Raji (cell line): ENCODE measurements around the gene VEZF1.

ENCODE experiments used
- POLR2A ChIP-seq: IDR thresholded peaks from 2 replicates; pipeline ENCODE4 v1.6.1; 2011; ENCODE audit warnings: low read depth, low read length, control low read depth; ENCODE audit not compliant: insufficient read depth

VEZF1 gene

GRCh38 chr17:57987581-57988300, at the start of gene VEZF1:
Gene VEZF1, minus strand, starts transcription at chr17:57988254. Its CDS starts 143 bp downstream, at chr17:57988111.
- no peak for TF ChIP-seq POLR2A

- TF ChIP-seq POLR2A = no peak
These were observed 44.8 kb upstream of the VEZF1 start for GRCh38 chr17:58032691-58033415.

- no peak for TF ChIP-seq POLR2A
These were observed 40.5 kb upstream of the VEZF1 start for GRCh38 chr17:58028578-58028977.

- no peak for TF ChIP-seq POLR2A
These were observed 32.3 kb upstream of the VEZF1 start for GRCh38 chr17:58020401-58020800.

GRCh38 chr17:58019521-58019920, 31.5 kb upstream of the VEZF1 start:
- no peak for TF ChIP-seq POLR2A

- TF ChIP-seq POLR2A = no peak
These were observed 31.0 kb upstream of the VEZF1 start for GRCh38 chr17:58019039-58019438.

GRCh38 chr17:58010067-58010799, 22.2 kb upstream of the VEZF1 start:
- no peak for TF ChIP-seq POLR2A

- peak; percentile 73 for TF ChIP-seq POLR2A
These were observed 20.0 kb upstream of the VEZF1 start for GRCh38 chr17:58007781-58008706.

GRCh38 chr17:58006924-58007780, 19.1 kb upstream of the VEZF1 start, which contains the start of gene SRSF1:
Gene SRSF1, minus strand, starts transcription at chr17:58007246. Its CDS starts 109 bp downstream, at chr17:58007137.
- TF ChIP-seq POLR2A = peak; percentile 81

GRCh38 chr17:58006560-58006923, 18.5 kb upstream of the VEZF1 start:
- no peak for TF ChIP-seq POLR2A

- no peak for TF ChIP-seq POLR2A
These were observed 17.9 kb upstream of the VEZF1 start for GRCh38 chr17:58005728-58006559.

- TF ChIP-seq POLR2A = no peak
These were observed 17.1 kb upstream of the VEZF1 start for GRCh38 chr17:58005031-58005727.
